Fibroblast of skin of left quadriceps (primary cell): ENCODE measurements around the gene SLC31A2.

Source experiments
- DNase-seq, 2 experiments: peaks; one replicate each; pipeline ENCODE4 v3.0.0-alpha.2; 2013; ENCODE audit warnings: low read depth in 2 of 2

SLC31A2 gene

GRCh38 chr9:113151696-113152630 lies 1.2 kb downstream of the SLC31A2 start:
- no peak for DNase-seq

GRCh38 chr9:113152699-113153098 lies 1.9 kb downstream of the SLC31A2 start:
- no peak for DNase-seq

GRCh38 chr9:113153599-113153998 lies 2.8 kb downstream of the SLC31A2 start:
- no peak for DNase-seq

DNA sequence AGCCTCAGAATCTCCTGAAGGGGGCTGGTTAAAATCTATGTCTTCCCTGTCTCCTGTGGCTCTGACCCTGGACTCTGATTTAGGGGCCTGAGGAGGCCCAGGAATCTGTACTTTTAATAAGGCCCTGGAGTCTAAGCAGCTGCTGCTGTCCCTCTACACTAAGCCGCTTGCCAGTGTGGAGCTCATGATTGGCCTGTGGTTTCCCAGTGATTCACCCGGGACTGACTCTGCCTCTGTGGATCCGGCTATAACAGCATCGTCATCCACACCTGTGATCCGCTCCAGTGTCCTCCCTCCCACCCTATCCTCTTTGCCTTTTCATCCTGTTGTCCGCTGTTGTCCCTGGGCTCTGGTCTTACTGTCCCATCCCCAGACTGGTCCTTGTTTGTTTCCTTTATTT lies 3.7 kb downstream of the SLC31A2 start:
- DNase-seq: no peak

GRCh38 chr9:113154946-113155345 lies 4.1 kb downstream of the SLC31A2 start:
- no peak for DNase-seq

DNA sequence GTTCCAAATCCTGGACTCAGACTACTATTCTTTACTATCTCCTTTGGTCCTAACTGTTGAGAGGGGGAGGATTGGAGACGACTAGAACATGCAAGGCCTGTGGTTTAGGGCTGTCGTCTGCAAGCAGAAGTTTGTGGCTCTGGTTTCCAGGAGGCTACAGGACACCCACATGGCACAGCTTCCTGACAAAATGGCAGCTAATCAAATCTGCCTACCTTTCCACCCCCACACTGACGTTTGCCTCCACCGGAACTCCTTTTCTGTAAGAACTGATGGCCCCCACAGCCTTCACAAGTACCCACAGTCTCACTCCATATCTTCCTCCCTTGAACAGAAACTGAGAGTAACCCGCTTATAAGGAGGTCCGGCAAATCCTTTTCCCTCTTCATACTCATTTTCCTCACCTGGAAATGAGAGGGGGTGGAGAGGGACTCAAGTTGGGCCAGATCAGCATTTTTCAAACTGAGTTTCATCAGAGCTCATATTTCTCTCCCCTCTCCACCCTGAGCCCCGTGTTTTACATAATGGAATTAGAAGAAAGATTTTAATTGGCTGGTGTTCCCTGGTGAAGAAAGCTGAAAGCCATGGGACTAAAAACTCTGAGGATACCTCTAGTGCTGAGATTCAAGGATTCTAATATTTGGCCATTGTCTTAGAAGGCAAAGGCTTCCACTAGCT lies 5.2 kb downstream of the SLC31A2 start:
- DNase-seq: no peak

DNA sequence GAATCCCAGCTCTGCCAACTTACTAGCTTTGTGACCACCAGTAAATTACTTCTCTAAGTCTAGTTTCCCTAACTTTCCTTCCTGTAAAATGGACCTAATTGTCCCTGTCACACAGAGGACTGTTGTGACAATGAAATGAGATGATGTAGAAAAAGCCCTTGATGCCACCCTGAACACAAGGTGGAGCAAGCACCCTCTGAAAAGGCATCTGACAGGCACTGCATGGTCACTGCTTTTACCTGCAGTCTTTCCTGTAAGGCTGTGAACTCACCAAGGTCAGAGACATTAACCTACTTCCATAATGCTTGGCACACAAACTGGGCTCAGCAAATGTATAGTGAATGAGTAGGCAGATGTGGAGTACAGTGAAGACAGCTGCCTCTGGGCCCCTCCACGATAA lies 6.1 kb downstream of the SLC31A2 start:
- DNase-seq: no peak

GRCh38 chr9:113158446-113158845 lies 7.6 kb downstream of the SLC31A2 start:
- DNase-seq: no peak

DNA sequence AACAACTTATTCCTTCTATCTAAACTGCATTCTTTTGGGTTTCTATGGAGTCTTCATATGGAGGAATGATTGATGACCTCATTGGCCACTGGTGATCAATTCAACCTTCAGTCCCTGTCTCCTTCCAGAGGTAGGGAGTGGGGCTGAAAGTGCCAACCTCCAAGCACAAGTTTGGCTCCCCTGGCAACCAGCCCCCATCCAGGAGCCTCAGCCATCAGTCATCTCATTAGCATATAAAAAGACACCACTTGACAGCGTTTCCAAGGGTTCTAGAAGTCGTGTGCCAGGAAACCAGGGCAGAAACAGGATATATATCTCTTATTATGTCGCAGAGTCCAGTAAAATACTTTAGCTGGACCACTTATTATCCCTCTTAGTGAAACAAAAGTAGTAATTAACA lies 9.8 kb downstream of the SLC31A2 start:
- no peak for DNase-seq

DNA sequence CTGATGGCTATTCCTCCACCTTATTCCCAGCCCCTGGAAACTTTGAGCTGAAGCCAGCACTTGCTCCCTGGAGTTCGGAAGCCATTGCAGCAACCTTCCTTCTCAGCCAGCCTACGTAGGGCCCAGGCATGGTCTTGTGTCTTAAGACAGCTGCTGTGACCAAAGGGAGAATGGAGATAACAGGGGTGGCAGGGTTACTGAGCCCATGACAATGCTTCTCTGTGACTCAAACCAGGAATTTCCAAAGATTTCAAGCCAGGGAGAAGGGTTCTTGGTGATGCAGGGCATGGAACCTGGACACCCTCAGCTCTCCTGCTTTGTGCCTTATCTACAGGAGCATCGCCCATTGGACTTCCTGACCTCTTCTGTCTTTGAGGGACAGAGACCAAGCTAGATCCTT lies 12.2 kb downstream of the SLC31A2 start:
- DNase-seq: no peak

GRCh38 chr9:113164536-113165300 lies 13.9 kb downstream of the SLC31A2 start:
- no peak for DNase-seq

- no peak for DNase-seq
Measured at GRCh38 chr9:113166039-113166438, 15.2 kb downstream of the SLC31A2 start.

- no peak for DNase-seq
Measured at GRCh38 chr9:113168809-113169208, 18.0 kb downstream of the SLC31A2 start.

DNA sequence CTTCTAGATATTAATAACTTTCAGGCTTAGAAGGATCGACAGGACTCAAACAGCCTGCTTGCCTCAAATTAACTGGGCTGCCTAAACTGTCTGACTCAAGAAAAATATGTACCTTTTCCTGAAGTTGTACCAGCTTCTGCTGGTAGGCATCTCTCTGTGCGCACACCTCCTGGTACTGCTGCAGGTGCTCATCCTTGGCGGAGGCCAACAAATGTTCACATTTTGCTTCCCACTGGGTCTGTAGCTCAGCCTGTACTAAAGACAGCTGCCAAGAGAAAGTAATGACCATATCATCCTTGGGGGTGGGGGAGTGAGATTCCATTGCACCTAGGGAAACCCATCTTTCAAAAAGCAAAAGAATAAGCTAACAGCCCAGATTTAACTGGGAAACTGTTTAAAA lies 22.5 kb downstream of the SLC31A2 start:
- no peak for DNase-seq

GRCh38 chr9:113176803-113177202 lies 26.0 kb downstream of the SLC31A2 start:
- DNase-seq: no peak

- DNase-seq: no peak
Measured at GRCh38 chr9:113177251-113177650, 26.4 kb downstream of the SLC31A2 start.

DNA sequence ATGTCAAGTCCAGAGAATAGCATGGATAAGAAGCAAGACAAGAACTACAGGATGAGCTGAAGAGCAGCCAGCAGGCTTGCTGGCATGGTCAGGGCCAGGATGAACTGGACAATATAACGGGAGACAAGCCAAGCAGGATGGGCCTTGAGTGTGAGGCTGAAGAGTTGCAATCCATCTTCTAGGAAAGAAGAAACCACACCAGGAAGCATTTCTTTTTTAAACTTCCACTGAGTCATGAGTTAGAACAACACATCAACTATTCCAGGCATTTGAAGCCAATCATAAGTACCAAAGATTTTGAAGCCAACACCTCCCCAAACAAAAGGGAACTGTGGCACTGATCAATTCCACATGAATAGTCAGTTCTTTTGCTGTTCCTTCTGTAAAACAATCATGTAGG lies 27.3 kb downstream of the SLC31A2 start:
- no peak for DNase-seq

- no peak for DNase-seq
Measured at GRCh38 chr9:113179839-113180238, 29.0 kb downstream of the SLC31A2 start.

- DNase-seq: no peak
Measured at GRCh38 chr9:113181165-113181564, 30.4 kb downstream of the SLC31A2 start.

GRCh38 chr9:113183956-113184488 lies 33.2 kb downstream of the SLC31A2 start:
- no peak for DNase-seq

DNA sequence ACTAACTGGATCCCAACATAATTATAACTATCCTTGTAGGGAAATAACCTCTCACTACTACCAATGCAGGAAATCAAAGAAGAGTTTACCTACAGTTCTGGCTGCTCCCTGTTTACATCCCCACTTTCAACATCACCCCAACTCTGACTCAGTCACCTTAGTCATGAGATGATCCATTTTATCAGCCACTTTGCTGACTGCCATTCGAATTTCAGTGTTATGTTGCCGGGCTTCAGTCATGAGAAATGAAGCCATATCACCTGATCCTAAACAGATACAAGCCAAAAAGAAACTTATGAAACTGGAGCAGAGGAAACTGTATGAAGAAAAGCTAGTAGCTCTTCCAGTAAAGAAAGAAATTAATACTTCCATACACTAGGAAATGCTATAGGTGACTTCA lies 33.7 kb downstream of the SLC31A2 start:
- DNase-seq: no peak

DNA sequence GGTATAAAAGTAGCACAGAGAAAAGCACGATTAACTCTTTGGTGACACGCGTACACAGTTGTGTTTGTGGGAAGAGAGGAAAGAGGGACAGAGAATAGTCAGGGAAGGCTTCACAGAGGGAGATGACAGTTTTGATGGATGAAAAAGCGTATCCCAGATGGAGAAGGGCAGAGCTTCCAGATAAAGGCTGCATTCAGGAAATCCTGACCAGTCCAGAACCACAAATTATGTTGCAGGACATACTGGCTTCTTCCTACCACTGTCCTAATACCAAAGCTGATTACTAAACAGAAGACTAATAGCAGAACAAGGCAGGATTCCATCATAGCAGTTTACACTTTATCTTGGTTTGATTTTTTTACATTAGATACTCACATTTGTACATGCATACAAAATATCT lies 34.5 kb downstream of the SLC31A2 start:
- no peak for DNase-seq
